Activated naive CD8-positive, alpha-beta T cell treated with anti-CD3 and anti-CD28 coated beads, Interleukin-2, amount 50 U/mL, for 24 hours (primary cell): Measurements from ENCODE around the gene UBA5.
A peak's percentile ranks its signal among the peaks of the same experiment; 100 is the strongest.
"Not testable (repeated sequence)": the region's sequence is repeated elsewhere in the genome, so short reads cannot be mapped to it uniquely, and the experiment has no call there.

Source experiments
- ATAC-seq: fragments of 150-1000 bp; cut with Tn5 transposase; one replicate; pipeline ENCODE4 v1.10.0; 2021
- DNase-seq: peaks from one replicate; pipeline ENCODE4 v3.0.0; 2021
- H3K27ac Mint-ChIP-seq: one replicate; pipeline ENCODE4 v1.8.0; 2021; ENCODE audit warnings: mild to moderate bottlenecking, mixed read lengths
- H3K27me3 Mint-ChIP-seq: one replicate; pipeline ENCODE4 v1.8.0; 2021; ENCODE audit warnings: mixed read lengths
- H3K36me3 Mint-ChIP-seq: one replicate; pipeline ENCODE4 v1.8.0; 2021; ENCODE audit warnings: low read depth, mixed read lengths
- H3K4me1 Mint-ChIP-seq: one replicate; pipeline ENCODE4 v1.8.0; 2021; ENCODE audit warnings: mixed read lengths
- H3K4me3 Mint-ChIP-seq: one replicate; pipeline ENCODE4 v1.8.0; 2021; ENCODE audit warnings: mild to moderate bottlenecking, moderate library complexity, mixed read lengths
- H3K9me3 Mint-ChIP-seq: one replicate; pipeline ENCODE4 v1.8.0; 2021; ENCODE audit warnings: mixed read lengths

The UBA5 gene

GRCh38 chr3:132641427-132641826 lies 18.7 kb upstream of the UBA5 start:
- H3K9me3 Mint-ChIP-seq, DNase-seq, ATAC-seq, H3K4me3 Mint-ChIP-seq, H3K4me1 Mint-ChIP-seq, H3K27ac Mint-ChIP-seq, H3K27me3 Mint-ChIP-seq: not testable (repeated sequence)
- H3K36me3 Mint-ChIP-seq, result peaks cover 26% of the 10 kb centered on the region

GRCh38 chr3:132641837-132642538 lies 18.1 kb upstream of the UBA5 start:
- H3K27me3 Mint-ChIP-seq, result no peaks in the 10 kb centered on the region
- no peak for DNase-seq

DNA sequence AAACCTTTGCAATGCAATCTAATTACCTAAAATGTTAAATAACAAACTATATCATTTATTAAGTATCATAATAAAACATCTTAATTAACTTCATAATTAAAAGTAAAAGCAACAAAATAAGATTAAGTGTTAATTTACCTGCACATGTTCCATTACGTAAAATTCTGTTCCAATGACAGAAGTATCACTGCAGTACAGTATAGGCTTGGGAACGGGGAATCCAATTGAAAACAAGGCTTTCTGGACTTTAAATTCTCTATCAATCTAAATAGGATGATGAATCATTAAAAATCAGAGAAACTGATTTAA lies 17.6 kb upstream of the UBA5 start:
- no peak overlapping the region for H3K4me3 Mint-ChIP-seq

More at GRCh38 chr3:132641837-132642538, 18.1 kb upstream of the UBA5 start:
- Mint-ChIP-seq H3K9me3 (no peaks in the 10 kb centered on the region), H3K4me1 (peaks cover 4% of the 10 kb centered on the region), H3K36me3 (peaks cover 22% of the 10 kb centered on the region), H3K4me3 (no peak overlapping the region), H3K27ac (no peak overlapping the region)
- ATAC-seq, result no peak

DNA sequence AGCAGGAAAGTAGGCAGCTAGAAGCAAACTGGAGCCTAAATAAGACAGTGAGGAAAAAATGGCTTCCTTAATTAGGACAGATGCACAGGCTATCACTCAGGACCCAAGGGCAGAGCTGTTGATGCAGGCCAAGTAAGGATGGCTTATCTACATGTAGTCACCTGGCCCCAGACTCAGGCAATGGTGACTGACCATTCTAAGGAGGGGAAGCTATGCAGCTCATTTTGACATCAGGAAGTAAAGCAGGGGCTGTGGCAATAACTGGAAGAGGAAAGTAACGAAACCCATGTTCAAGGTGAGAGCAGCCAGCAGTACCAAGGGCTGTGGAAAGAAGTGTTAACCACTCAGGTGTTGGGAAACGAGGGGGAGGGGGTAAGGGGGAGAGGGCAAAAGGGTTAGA lies 16.8 kb upstream of the UBA5 start:
- Mint-ChIP-seq H3K4me3 (no peak overlapping the region), H3K4me1 (peaks cover 4% of the 10 kb centered on the region), H3K27ac (peak overlapping the region; percentile 12), H3K36me3 (peaks cover 16% of the 10 kb centered on the region), H3K27me3 (no peaks in the 10 kb centered on the region), H3K9me3 (no peaks in the 10 kb centered on the region)
- DNase-seq, result no peak
- ATAC-seq, result no peak

More for the DNA sequence above, 17.6 kb upstream of the UBA5 start:
- Mint-ChIP-seq H3K36me3 (peaks cover 19% of the 10 kb centered on the region), H3K9me3 (no peaks in the 10 kb centered on the region), H3K4me1 (peaks cover 4% of the 10 kb centered on the region), H3K27me3 (no peaks in the 10 kb centered on the region), H3K27ac (no peak overlapping the region)
- DNase-seq (no peak), ATAC-seq (no peak)

- ATAC-seq, result no peak
These were observed 15.1 kb upstream of the UBA5 start for GRCh38 chr3:132645058-132645457.

DNA sequence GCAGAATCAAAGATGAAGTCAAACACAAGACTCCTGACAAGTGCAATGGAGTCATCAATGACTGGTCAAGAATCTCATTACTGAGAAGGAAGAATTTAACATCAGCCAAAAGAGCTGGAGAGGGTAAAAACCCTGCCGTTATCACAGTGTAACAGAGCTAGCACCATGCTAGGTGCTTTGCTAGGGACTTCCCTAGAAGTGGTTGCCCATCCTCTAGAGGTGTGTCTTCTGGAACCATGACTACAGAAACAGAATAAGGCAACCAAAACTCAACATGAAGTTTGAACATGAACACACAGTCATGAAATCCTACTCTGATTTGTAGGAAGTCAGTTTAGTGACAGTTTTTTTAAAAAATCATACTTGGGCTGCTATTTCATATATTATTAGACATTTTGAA lies 10.0 kb upstream of the UBA5 start:
- H3K4me1 Mint-ChIP-seq, result peaks cover 2% of the 10 kb centered on the region
- DNase-seq (no peak), ATAC-seq (no peak)
- no peak overlapping the region for H3K27ac Mint-ChIP-seq
- no peaks in the 10 kb centered on the region for H3K36me3 Mint-ChIP-seq
- H3K4me3 Mint-ChIP-seq, result no peak overlapping the region
- no peaks in the 10 kb centered on the region for H3K27me3 Mint-ChIP-seq
- H3K9me3 Mint-ChIP-seq, result no peaks in the 10 kb centered on the region

More at GRCh38 chr3:132645058-132645457, 15.1 kb upstream of the UBA5 start:
- no peak for DNase-seq
- H3K27ac Mint-ChIP-seq, result peak overlapping the region; percentile 62
- no peak overlapping the region for H3K4me3 Mint-ChIP-seq
- peaks cover 4% of the 10 kb centered on the region for H3K36me3 Mint-ChIP-seq
- no peaks in the 10 kb centered on the region for H3K27me3 Mint-ChIP-seq
- H3K4me1 Mint-ChIP-seq, result peaks cover 4% of the 10 kb centered on the region
- no peaks in the 10 kb centered on the region for H3K9me3 Mint-ChIP-seq

- ATAC-seq, result no peak
- Mint-ChIP-seq H3K36me3 (no peaks in the 10 kb centered on the region), H3K9me3 (no peaks in the 10 kb centered on the region), H3K27ac (no peak overlapping the region), H3K27me3 (no peaks in the 10 kb centered on the region), H3K4me3 (no peak overlapping the region), H3K4me1 (peaks cover 21% of the 10 kb centered on the region)
- DNase-seq, result no peak
These were observed 7.4 kb upstream of the UBA5 start for GRCh38 chr3:132652640-132653270.

- H3K4me3 Mint-ChIP-seq, result no peak overlapping the region
- DNase-seq (no peak), ATAC-seq (no peak)
- H3K36me3 Mint-ChIP-seq, result no peaks in the 10 kb centered on the region
- peaks cover 34% of the 10 kb centered on the region for H3K4me1 Mint-ChIP-seq
- H3K27ac Mint-ChIP-seq, result no peak overlapping the region
- no peaks in the 10 kb centered on the region for H3K27me3 Mint-ChIP-seq
- no peaks in the 10 kb centered on the region for H3K9me3 Mint-ChIP-seq
These were observed 5.9 kb upstream of the UBA5 start for GRCh38 chr3:132654190-132654589.

DNA sequence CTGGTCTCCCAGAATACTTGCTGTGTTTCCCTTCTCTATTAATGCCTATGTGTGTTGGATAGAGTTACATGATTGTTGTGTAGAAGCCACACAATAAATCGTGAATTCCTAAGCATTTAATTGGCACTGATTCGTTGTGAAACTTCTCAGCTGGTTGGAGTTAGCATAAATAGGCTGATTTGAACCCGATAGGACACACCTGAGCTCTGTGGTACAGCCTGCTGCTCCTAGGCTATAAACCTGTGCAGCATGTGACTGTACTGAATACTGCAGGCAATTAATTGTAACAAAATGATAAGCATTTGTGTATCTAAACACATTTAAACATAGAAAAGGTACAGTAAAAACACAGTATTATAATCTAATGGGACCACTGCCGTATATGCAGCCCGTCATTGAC lies 5.4 kb upstream of the UBA5 start:
- peaks cover 35% of the 10 kb centered on the region for H3K4me1 Mint-ChIP-seq
- H3K9me3 Mint-ChIP-seq, result no peaks in the 10 kb centered on the region
- DNase-seq (no peak), ATAC-seq (no peak)
- no peaks in the 10 kb centered on the region for H3K36me3 Mint-ChIP-seq
- no peak overlapping the region for H3K4me3 Mint-ChIP-seq
- no peaks in the 10 kb centered on the region for H3K27me3 Mint-ChIP-seq
- H3K27ac Mint-ChIP-seq, result no peak overlapping the region

GRCh38 chr3:132655471-132655870 lies 4.7 kb upstream of the UBA5 start:
- ATAC-seq, result no peak
- Mint-ChIP-seq H3K4me1 (peaks cover 35% of the 10 kb centered on the region), H3K9me3 (no peaks in the 10 kb centered on the region), H3K36me3 (peaks cover 2% of the 10 kb centered on the region), H3K4me3 (no peak overlapping the region), H3K27ac (no peak overlapping the region), H3K27me3 (no peaks in the 10 kb centered on the region)
- DNase-seq, result no peak

DNA sequence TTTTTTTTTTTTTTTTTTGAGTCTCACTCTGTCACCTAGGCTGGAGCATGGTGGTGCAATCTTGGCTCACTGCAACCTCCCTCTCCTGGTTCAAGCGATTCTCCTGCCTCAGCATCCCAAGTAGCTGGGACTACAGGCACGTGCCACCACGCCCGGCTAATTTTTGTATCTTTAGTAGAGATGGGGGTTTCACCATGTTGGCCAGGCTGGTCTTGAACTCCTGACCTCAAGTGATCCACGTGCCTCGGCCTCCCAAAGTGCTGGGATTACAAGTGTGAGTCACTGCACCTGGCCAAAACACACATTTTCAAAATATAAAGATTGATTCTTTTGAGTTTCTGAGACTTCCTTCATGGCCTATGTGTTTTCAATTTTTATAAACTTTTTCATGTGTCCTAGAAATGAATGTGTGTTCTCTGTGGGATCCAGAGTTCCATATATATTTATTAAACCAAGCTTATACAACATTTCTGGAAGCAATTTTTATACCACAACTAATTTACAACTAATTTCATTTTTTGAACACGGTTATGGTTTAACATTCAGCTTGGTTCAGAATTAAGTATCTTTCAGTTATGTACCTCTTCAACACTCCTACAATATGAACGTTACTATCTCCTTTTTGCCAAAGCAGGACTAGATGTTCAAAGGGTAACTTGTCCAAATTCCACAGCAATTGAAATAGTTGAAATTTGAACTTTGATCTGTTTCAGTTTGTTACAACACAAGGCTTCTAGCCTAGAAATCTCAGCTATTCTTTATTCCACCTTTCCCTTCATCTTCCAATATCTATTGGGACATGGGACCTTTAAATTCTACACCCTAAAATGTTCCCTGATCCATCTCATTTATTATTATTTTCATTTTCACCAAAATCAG lies 2.0 kb upstream of the UBA5 start:
- Mint-ChIP-seq H3K27me3 (no peaks in the 10 kb centered on the region), H3K9me3 (no peaks in the 10 kb centered on the region), H3K4me3 (peak overlapping the region; percentile 97), H3K36me3 (peaks cover 16% of the 10 kb centered on the region), H3K27ac (no peak overlapping the region), H3K4me1 (peaks cover 57% of the 10 kb centered on the region)
- DNase-seq (no peak), ATAC-seq (no peak)

GRCh38 chr3:132659000-132659364 lies 1.1 kb upstream of the UBA5 start:
- Mint-ChIP-seq H3K9me3 (no peaks in the 10 kb centered on the region), H3K4me1 (peaks cover 66% of the 10 kb centered on the region), H3K36me3 (peaks cover 19% of the 10 kb centered on the region), H3K4me3 (peak overlapping the region; percentile 97), H3K27ac (peak overlapping the region; percentile 97), H3K27me3 (no peaks in the 10 kb centered on the region)
- ATAC-seq, result no peak
- DNase-seq, result no peak

GRCh38 chr3:132659365-132660051 lies 621 bp upstream of the UBA5 start, which contains the start of gene ACAD11:
ACAD11 (minus strand) TSS chr3:132659809; CDS start chr3:132659751, 58 bp downstream.
- Mint-ChIP-seq H3K36me3 (peaks cover 19% of the 10 kb centered on the region), H3K27me3 (no peaks in the 10 kb centered on the region), H3K9me3 (no peaks in the 10 kb centered on the region), H3K27ac (peak within 1 kb of the TSS; percentile 97), H3K4me3 (peak within 1 kb of the TSS; percentile 97), H3K4me1 (peaks cover 70% of the 10 kb centered on the region)
- peak; percentile 52 for ATAC-seq
- peak; percentile 58 for DNase-seq

- Mint-ChIP-seq H3K36me3 (peaks cover 19% of the 10 kb centered on the region), H3K27me3 (no peaks in the 10 kb centered on the region), H3K4me3 (peak overlapping the region; percentile 97), H3K9me3 (no peaks in the 10 kb centered on the region), H3K4me1 (peaks cover 69% of the 10 kb centered on the region), H3K27ac (peak overlapping the region; percentile 97)
- DNase-seq (no peak), ATAC-seq (peak; percentile 8)
These were observed 612 bp downstream of the UBA5 start for GRCh38 chr3:132660811-132661070.
